SK-N-SH treated with all-trans-retinoic acid at 6 μM for 48 hours (cell line): ENCODE data around the gene FAM185A.
"Not testable (repeated sequence)": the region's sequence is repeated elsewhere in the genome, so short reads cannot be mapped to it uniquely, and the experiment has no call there.

ENCODE experiments used
- ARNTL ChIP-seq: fragments of 450-650 bp; formaldehyde crosslinking; IDR thresholded peaks from 2 replicates; pipeline ENCODE4 v1.5.0; 2020; ENCODE audit warnings: low read depth, mild to moderate bottlenecking, moderate library complexity, borderline replicate concordance
- CSRNP3 ChIP-seq: fragments of 250-450 bp; sonication (Bioruptor Pico); IDR thresholded peaks from 2 replicates; pipeline ENCODE4 v1.5.1; 2021; ENCODE audit warnings: mild to moderate bottlenecking, moderate library complexity
- ESRRG ChIP-seq: fragments of 250-450 bp; sonication (Bioruptor Pico); IDR thresholded peaks from 2 replicates; pipeline ENCODE4 v1.6.1; 2021; ENCODE audit warnings: mild to moderate bottlenecking
- GLIS3 ChIP-seq: fragments of 250-450 bp; sonication (Bioruptor Pico); IDR thresholded peaks from 2 replicates; pipeline ENCODE4 v1.5.0; 2020; ENCODE audit warnings: mild to moderate bottlenecking, moderate library complexity
- OSR1 ChIP-seq: fragments of 250-450 bp; sonication (Bioruptor Pico); IDR thresholded peaks from 2 replicates; pipeline ENCODE4 v1.8.0; 2022; ENCODE audit warnings: moderate library complexity, mild to moderate bottlenecking, inconsistent platforms
- PATZ1 ChIP-seq: fragments of 250-450 bp; sonication (Bioruptor Pico); IDR thresholded peaks from 2 replicates; pipeline ENCODE4 v1.8.0; 2020; ENCODE audit warnings: mild to moderate bottlenecking, moderate library complexity, borderline replicate concordance
- POU6F1 ChIP-seq: fragments of 250-450 bp; sonication (Bioruptor Pico); IDR thresholded peaks from 2 replicates; pipeline ENCODE4 v1.8.0; 2021; ENCODE audit warnings: low read depth, mild to moderate bottlenecking, moderate library complexity, borderline replicate concordance
- RARB ChIP-seq: fragments of 250-450 bp; sonication (Bioruptor Pico); IDR thresholded peaks from 2 replicates; pipeline ENCODE4 v1.8.0; 2021; ENCODE audit warnings: mild to moderate bottlenecking, moderate library complexity
- TOX ChIP-seq: fragments of 250-450 bp; sonication (Bioruptor Pico); IDR thresholded peaks from 2 replicates; pipeline ENCODE4 v1.8.0; 2021; ENCODE audit warnings: mild to moderate bottlenecking, moderate library complexity, borderline replicate concordance
- ZC3H10 ChIP-seq: fragments of 250-450 bp; sonication (Bioruptor Pico); IDR thresholded peaks from 2 replicates; pipeline ENCODE4 v1.5.1; 2021; ENCODE audit warnings: mild to moderate bottlenecking, moderate library complexity
- ZFP3 ChIP-seq: fragments of 250-450 bp; sonication (Bioruptor Pico); IDR thresholded peaks from 2 replicates; pipeline ENCODE4 v1.5.0; 2020; ENCODE audit warnings: mild to moderate bottlenecking, moderate library complexity
- ZFP30 ChIP-seq: fragments of 450-650 bp; formaldehyde crosslinking; IDR thresholded peaks from 2 replicates; pipeline ENCODE4 v1.5.0; 2022; ENCODE audit warnings: mild to moderate bottlenecking, moderate library complexity
- TF ChIP-seq, protein P1 (sequence below): fragments of 250-450 bp; sonication (Bioruptor Pico); IDR thresholded peaks from 2 replicates; pipeline ENCODE4 v1.5.0; 2020; ENCODE audit warnings: mild to moderate bottlenecking, moderate library complexity
- TF ChIP-seq, protein P2 (sequence below): fragments of 250-450 bp; sonication (Bioruptor Pico); IDR thresholded peaks from 2 replicates; pipeline ENCODE4 v1.5.1; 2020; ENCODE audit warnings: low read depth, mild to moderate bottlenecking, moderate library complexity

DNA sequence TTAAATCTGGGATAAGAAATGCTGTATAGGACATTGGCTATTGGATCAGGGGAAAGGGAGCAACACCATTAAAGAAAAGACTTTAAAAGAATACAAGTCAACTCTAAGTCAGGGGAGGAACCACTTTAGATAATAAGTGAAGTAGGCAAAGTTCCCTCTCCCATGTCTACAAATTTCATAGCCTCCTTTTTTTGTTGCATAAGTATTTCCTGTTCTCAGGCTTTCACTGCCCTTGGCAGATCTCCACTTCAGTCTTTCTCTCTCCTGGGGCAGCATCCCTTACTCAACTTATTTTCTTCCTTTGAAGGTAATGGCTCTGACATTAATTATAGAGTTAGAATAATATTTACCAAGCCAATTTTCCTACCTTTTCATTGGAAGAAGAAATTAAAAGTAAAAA is 30.3 kb upstream of the FAM185A start:
- not testable (repeated sequence) for TF ChIP-seq ZFP30 (CRISPR knock-in tag); PATZ1 (CRISPR knock-in tag); CSRNP3 (CRISPR knock-in tag); TOX (CRISPR knock-in tag); OSR1 (CRISPR knock-in tag); GLIS3 (CRISPR knock-in tag); RARB; ZFP3 (CRISPR knock-in tag); ZC3H10; POU6F1 (CRISPR knock-in tag); ARNTL (CRISPR knock-in tag); ESRRG (CRISPR knock-in tag)
- TF ChIP-seq, protein P1, sequence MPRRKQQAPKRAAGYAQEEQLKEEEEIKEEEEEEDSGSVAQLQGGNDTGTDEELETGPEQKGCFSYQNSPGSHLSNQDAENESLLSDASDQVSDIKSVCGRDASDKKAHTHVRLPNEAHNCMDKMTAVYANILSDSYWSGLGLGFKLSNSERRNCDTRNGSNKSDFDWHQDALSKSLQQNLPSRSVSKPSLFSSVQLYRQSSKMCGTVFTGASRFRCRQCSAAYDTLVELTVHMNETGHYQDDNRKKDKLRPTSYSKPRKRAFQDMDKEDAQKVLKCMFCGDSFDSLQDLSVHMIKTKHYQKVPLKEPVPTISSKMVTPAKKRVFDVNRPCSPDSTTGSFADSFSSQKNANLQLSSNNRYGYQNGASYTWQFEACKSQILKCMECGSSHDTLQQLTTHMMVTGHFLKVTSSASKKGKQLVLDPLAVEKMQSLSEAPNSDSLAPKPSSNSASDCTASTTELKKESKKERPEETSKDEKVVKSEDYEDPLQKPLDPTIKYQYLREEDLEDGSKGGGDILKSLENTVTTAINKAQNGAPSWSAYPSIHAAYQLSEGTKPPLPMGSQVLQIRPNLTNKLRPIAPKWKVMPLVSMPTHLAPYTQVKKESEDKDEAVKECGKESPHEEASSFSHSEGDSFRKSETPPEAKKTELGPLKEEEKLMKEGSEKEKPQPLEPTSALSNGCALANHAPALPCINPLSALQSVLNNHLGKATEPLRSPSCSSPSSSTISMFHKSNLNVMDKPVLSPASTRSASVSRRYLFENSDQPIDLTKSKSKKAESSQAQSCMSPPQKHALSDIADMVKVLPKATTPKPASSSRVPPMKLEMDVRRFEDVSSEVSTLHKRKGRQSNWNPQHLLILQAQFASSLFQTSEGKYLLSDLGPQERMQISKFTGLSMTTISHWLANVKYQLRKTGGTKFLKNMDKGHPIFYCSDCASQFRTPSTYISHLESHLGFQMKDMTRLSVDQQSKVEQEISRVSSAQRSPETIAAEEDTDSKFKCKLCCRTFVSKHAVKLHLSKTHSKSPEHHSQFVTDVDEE (CRISPR knock-in tag) = not testable (repeated sequence)
- TF ChIP-seq, protein P2, sequence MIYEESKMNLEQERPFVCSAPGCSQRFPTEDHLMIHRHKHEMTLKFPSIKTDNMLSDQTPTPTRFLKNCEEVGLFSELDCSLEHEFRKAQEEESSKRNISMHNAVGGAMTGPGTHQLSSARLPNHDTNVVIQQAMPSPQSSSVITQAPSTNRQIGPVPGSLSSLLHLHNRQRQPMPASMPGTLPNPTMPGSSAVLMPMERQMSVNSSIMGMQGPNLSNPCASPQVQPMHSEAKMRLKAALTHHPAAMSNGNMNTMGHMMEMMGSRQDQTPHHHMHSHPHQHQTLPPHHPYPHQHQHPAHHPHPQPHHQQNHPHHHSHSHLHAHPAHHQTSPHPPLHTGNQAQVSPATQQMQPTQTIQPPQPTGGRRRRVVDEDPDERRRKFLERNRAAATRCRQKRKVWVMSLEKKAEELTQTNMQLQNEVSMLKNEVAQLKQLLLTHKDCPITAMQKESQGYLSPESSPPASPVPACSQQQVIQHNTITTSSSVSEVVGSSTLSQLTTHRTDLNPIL (CRISPR knock-in tag) = not testable (repeated sequence)
